SU-DHL-6 (cell line): Measurements from ENCODE around the gene AQP12B.

Experiments used
- CTCF ChIP-seq: fragments of 200-600 bp; sonication (generic); IDR thresholded peaks from one replicate; pipeline ENCODE4 v1.5.1; 2017; ENCODE audit warnings: antibody characterized with exemption, mild to moderate bottlenecking, low read length, moderate library complexity; ENCODE audit not compliant: insufficient read depth, poor library complexity, severe bottlenecking
- EZH2phosphoT487 ChIP-seq: fragments of 200-600 bp; sonication (generic), shearing (Covaris generic); conservative IDR thresholded peaks from 2 replicates; pipeline ENCODE4 v1.6.1; 2018; ENCODE audit warnings: mild to moderate bottlenecking, antibody characterized with exemption, low read length, moderate library complexity, mixed read lengths

DNA sequence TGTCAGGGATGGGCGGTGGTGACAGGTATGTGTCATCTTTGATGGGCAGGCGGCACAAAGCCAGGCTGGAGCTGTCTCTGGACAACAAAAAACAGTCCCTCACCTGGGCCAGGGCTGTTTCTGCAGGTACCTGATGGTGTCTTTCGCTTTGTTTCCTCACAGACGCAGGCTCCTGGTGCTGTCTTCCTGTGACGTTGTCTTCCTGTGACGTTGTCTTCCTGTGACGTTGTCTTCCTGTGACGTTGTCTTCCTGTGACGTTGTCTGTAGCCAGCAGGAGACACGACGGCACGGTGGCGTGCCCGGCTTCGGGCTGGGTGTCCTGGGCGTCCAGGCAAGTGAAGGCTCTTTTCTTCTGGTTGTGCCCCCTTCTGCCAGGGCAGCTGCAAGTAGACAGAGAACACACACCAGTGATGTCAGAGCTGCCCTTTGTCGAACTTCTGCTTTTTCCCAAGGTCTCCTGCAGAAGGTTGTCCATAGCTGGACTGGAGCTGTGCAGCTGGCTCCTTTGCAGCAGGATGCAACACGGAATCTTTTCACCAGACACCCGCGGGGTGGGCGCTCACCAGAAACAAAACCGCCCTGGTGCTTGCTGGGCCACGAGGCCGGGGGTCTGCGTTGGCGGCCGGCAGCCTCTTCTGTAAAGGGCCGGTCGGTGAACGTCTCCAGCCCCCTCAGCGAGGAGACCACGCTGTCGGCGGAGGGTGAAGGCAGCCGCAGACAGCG, 36.3 kb downstream of the AQP12B start:
- no peak for TF ChIP-seq CTCF
- no peak for TF ChIP-seq EZH2phosphoT487
